HG03045 (cell line): Measurements from ENCODE around the gene RPL21.
"Not testable (repeated sequence)": the region's sequence is repeated elsewhere in the genome, so short reads cannot be mapped to it uniquely, and the experiment has no call there.

ENCODE experiments used
- ATAC-seq: cut with Tn5 transposase; IDR thresholded peaks from one replicate; pipeline ENCODE4 v1.9.1; 2021; ENCODE audit warnings: mild to moderate bottlenecking, moderate library complexity; ENCODE audit not compliant: unreplicated experiment

The RPL21 gene

GRCh38 chr13:27283906-27284493 lies 32.6 kb downstream of the RPL21 start:
- ATAC-seq = no peak

- ATAC-seq = no peak
Observed at GRCh38 chr13:27288392-27288791, 37.0 kb downstream of the RPL21 start.

GRCh38 chr13:27289011-27289665 lies 37.8 kb downstream of the RPL21 start:
- no peak for ATAC-seq

- no peak for ATAC-seq
Observed at GRCh38 chr13:27290715-27291114, 39.4 kb downstream of the RPL21 start.

GRCh38 chr13:27291967-27292366 lies 40.6 kb downstream of the RPL21 start:
- not testable (repeated sequence) for ATAC-seq

GRCh38 chr13:27293076-27293691 lies 41.8 kb downstream of the RPL21 start:
- no peak for ATAC-seq

- no peak for ATAC-seq
Observed at GRCh38 chr13:27293873-27294515, 42.6 kb downstream of the RPL21 start.

- ATAC-seq = no peak
Observed at GRCh38 chr13:27295096-27295495, 43.7 kb downstream of the RPL21 start.

- no peak for ATAC-seq
Observed at GRCh38 chr13:27295660-27296059, 44.3 kb downstream of the RPL21 start.

GRCh38 chr13:27296496-27296895 lies 45.1 kb downstream of the RPL21 start:
- ATAC-seq = no peak

- ATAC-seq = no peak
Observed at GRCh38 chr13:27298849-27299248, 47.5 kb downstream of the RPL21 start.

GRCh38 chr13:27300406-27300805 lies 49.0 kb downstream of the RPL21 start:
- ATAC-seq = not testable (repeated sequence)

- ATAC-seq = no peak
Observed at GRCh38 chr13:27300941-27301586, 49.7 kb downstream of the RPL21 start.

- ATAC-seq = no peak
Observed at GRCh38 chr13:27302643-27303262, 51.4 kb downstream of the RPL21 start.

GRCh38 chr13:27304099-27304498 lies 52.7 kb downstream of the RPL21 start:
- no peak for ATAC-seq

- no peak for ATAC-seq
Observed at GRCh38 chr13:27304611-27305010, 53.3 kb downstream of the RPL21 start.
